GM19395 (cell line): ENCODE data around the gene MAGEB4.

Experiments
- ATAC-seq: cut with Tn5 transposase; IDR thresholded peaks from one replicate; pipeline ENCODE4 v1.9.1; 2021; ENCODE audit warnings: mild to moderate bottlenecking, moderate library complexity; ENCODE audit not compliant: unreplicated experiment

MAGEB4 gene

DNA sequence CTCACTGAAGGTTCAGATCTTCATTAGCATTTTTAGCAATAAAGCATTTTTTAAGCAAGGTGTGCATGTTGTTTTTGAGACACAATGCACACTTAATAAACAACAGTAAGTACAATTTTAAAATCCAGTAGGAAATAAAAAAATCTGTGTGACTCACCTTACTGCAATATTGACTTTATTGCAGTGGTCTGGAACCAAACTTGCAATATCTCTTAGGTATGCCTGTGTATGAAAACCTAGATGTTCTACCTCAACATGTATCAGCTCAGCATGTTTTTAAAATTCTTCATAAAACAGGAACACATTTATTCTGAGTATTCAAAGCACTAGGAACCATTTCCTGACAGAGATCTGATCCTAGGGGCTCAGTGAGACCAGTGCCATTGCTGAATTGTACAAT, 40.7 kb downstream of the MAGEB4 start:
- no peak for ATAC-seq

DNA sequence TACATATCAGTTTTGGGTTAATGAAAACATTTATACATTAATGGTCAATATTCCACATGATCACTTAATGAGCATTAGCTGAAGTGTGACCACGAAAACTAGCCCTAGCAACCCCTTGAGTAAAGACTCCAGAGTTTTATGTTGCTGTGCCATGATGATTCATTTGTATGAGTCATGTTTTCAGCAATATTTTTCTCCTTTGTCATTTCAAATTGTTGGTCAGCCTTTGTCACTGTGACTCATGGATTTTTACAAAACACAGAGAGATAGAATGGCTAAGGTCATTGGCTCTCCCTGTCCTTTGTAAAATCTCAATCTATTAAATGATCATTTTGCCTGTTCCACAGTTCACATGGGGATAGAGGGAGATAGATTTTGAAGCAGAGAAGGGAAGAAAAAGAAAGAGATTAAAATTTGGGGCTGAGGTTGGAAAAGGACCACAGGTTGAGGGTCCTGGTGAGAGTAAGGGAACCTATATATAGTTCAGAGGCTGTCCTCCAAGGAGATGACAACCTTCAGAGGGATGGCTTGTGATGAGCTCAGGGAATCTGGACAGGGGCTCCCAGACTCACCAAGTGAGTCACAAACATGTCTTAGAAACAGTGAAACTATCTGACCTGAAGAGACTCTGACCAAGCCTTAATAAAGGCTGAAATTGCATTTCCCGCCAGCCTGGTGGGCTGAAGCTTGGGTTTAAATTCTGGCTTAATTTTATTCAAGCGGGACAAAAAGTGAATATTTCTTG, 41.8 kb downstream of the MAGEB4 start:
- no peak for ATAC-seq
